NCI-H1048 (cell line): ENCODE measurements around the gene PNMT.

Experiments
- DNase-seq: peaks from one replicate; lab custom pipeline; 2025; lab: John Stamatoyannopoulos, UW

The PNMT gene

DNA sequence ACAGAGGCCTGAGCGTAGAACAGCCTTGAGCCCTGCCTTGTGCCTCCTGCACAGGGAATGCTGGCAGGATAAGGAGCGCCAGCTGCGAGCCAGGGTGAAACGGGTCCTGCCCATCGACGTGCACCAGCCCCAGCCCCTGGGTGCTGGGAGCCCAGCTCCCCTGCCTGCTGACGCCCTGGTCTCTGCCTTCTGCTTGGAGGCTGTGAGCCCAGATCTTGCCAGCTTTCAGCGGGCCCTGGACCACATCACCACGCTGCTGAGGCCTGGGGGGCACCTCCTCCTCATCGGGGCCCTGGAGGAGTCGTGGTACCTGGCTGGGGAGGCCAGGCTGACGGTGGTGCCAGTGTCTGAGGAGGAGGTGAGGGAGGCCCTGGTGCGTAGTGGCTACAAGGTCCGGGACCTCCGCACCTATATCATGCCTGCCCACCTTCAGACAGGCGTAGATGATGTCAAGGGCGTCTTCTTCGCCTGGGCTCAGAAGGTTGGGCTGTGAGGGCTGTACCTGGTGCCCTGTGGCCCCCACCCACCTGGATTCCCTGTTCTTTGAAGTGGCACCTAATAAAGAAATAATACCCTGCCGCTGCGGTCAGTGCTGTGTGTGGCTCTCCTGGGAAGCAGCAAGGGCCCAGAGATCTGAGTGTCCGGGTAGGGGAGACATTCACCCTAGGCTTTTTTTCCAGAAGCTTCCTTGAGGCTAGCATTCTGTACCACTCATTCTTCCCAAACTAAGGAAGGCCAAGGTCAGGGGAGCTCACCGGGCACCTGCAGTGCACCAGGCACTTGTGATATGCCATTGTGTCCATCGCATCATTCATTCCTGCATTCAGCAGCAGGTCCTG, 1.9 kb downstream of the PNMT start:
- no peak for DNase-seq

DNA sequence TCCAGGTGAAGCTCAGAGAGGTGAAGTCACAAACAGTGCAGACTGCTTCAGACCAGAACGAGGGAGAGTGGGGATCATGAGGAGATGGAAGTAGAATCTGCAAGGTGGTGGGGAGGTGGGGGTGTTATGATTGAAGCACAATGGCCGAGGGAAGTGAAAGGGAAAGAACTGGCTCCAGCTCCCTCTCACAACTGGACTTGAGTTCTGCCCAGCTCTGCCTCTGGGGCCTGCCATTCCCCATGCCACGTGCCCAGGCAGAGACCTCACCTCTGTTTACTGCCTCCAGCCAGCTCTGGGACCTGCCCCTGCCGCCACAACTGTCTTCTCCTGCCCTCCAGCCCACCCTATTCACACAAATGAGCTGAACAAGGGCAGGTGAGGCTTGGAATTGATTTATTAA, 2.5 kb downstream of the PNMT start:
- DNase-seq = no peak

GRCh38 chr17:39671651-39672521, 3.6 kb downstream of the PNMT start:
- no peak for DNase-seq

DNA sequence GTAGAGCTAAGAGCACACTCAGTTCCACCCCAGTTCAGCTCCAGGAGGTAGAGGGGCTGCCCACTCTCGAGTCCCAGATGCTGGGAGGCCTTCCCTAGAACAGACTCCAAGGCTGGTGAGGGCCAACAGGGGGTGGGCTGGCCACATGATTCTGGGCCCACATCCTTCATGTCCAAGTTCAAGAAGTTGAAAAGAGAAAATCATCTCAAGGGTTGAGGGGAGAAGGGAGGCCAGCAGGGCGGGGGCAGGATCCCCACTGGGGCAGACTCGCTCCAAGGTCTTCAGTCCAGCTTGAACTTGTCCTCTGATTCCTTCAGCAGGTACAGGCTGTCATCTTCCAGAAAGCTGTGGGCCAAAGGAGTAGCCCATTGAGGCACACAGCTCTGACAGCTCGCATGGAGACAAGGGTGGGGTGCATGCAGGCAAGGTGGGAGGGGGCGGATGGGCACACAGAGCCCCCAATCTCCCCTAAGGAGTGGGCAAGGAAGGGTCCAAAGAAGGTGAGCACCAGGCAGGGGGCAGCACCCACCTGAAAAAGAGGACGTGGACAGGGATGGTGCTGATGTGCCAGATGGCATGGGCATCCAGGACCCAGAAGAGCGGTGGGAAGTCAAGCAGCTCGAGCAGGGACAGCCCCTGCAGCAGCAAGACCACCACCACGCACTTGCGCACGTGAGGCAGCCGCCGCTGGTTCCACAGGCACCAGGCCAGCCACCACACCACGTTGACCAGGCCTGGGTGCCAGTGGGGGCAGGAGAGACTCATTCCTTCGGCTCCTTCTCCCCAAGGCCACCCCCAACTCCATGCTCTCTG, 4.5 kb downstream of the PNMT start:
- no peak for DNase-seq

DNA sequence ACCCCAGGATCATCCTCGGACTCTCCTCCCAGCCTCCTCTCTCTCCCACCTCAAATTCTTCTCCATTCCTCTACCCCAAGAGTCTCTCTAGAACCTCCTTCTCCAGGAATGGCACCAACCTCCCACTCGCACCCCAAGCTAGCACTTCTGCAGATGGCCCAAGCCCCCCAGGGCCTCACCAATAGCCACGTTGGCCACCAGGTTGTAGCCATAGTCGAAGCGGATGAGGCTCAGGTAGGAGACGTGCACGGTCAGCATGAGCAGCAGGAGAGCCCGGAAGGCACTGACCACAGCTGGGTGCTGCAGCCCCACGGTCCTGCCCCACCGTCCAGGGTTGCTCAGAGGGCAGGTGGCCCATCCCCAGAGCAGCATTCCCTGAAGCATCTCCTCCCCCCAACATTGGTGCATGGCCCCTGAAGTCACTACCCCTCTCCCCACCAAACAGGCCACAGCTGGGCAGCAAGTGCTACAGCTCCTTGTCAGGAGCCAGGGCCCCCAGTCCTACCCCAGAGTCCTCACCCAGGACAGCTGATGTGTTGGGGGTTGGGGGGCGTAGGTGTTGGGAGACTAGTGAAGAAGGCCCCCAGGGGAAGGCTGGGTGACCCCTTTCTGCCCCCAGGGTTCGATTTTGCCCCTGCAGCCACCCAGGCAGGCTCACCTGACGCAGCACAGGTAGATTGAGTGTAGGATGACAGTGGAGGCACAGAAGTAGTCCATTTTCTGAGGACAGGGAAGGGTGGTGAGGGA, 5.3 kb downstream of the PNMT start:
- no peak for DNase-seq

DNA sequence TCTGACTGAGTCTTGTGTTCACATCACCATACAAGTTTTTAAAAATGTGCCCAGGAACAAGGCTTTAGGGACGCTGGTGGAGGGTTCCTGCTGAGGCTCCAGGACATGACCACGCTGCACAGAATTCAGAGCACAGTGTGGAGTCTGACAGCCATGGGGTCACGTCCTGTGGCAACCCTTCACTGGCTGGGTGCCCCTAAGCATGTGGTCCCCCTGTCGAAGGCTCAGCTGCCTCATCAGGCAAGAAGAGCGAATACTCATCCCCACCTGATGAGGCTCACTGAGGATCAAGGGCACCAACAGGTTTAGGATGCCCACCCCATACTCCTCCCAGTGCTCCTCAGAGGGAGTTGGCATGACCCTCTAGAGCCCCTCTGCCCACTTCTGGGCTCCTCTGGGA, 5.9 kb downstream of the PNMT start:
- DNase-seq = no peak

GRCh38 chr17:39674702-39675389, 6.6 kb downstream of the PNMT start:
- DNase-seq = no peak

- DNase-seq = no peak
Measured at GRCh38 chr17:39675390-39676082, 7.3 kb downstream of the PNMT start.

DNA sequence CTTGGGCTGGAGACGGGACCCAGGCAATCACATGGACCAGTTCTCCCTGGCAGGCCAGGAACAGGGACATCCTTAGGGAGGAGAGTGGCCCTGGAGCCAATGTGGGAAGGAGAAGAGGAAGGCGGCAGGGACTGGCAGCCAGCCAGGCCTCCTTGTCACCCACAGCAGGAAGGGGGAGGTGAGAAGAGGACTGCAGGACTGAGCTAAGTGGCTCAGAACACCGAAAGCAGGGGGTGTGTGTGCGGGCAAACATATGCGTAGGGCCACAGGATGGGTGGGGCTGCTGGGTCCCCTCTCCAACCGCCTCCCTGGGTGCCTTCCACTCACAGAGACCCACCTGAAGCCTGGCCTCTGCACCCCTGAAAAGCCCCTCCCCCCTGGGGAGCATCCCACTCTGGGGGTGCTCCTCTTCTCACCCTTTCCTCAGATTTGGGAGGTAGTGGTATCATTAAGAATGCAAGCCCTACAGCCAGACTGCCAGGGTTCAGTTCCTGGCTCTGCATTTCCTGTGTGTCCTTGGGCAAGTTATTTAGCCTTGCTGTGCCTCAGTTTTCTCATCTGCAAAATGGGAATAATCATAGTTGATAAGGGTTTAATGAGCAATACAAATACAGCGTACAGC, 8.1 kb downstream of the PNMT start:
- DNase-seq = no peak

DNA sequence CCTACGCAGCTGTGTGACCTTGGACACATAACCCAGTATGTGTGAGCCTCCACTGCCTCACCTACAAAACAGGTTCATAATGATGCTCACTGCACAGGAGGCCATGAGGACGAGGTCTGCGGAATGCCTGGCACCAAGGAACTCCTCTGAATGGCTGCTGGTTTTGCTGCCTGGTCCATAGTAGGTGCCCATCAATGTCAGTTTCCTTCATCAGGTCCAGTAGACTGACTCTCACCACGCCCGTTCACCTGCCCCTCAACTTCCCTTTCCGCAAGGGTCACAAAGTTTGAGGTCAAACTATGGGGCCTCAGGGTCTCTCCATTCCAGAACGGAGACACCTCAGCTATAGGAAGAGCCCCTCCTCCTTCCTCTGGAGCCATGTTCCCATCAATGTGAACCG, 8.8 kb downstream of the PNMT start:
- DNase-seq = no peak

GRCh38 chr17:39677542-39678339, 9.5 kb downstream of the PNMT start:
- no peak for DNase-seq

GRCh38 chr17:39678340-39679116, 10.3 kb downstream of the PNMT start:
- DNase-seq = no peak

- DNase-seq = no peak
Measured at GRCh38 chr17:39679521-39680192, 11.4 kb downstream of the PNMT start.

- no peak for DNase-seq
Measured at GRCh38 chr17:39683295-39683939, 15.2 kb downstream of the PNMT start.

GRCh38 chr17:39684369-39685192, 16.3 kb downstream of the PNMT start:
- DNase-seq = no peak

DNA sequence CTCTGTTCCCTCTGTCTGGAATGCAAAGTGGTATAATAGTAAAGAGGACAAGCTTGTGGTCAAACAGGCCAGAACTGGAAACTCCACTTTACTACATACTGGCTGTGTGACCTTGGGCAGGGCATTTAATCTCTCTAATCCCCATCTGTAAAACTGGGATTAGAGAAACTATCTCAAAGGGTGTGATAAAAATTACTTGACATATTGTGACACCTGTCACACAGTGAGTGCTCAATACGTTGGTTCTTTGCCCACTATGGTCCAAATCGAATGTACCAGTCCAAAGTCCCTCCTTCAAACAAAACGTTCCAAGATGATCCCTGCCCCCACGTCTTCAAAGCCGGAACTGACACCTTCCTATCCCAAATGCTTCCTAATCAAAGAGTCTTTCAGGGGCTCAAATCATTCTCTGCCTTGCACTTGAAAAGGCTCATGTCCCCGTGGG, 18.9 kb downstream of the PNMT start:
- DNase-seq = no peak
